BJ (cell line): ENCODE data around the gene ZNF789. TPM values are rescaled to one million over a fixed set of nuclear protein-coding genes. Genes with fewer than 3 reads are reported as not detected.

ENCODE experiments used
- CTCF ChIA-PET: fragments of 350-600 bp; formaldehyde crosslinking; extraction: SDS; loops from one replicate; lab custom pipeline; 2021; ENCODE audit warnings: antibody characterized with exemption, inconsistent platforms; lab: Yijun Ruan, JAX
- POLR2A ChIA-PET: fragments of 300-600 bp; sonication (Branson Sonifier 250); formaldehyde crosslinking; extraction: SDS; loops from one replicate; lab custom pipeline; 2021; ENCODE audit warnings: antibody characterized with exemption; lab: Charles Lee
- DNase-seq: peaks from one replicate; pipeline ENCODE4 v3.0.0-alpha.2; 2011; ENCODE audit warnings: low read depth
- H3K27me3 ChIP-seq: 2 replicates; pipeline ENCODE4 v1.6.0; 2011; ENCODE audit warnings: low read length; ENCODE audit not compliant: control insufficient read depth, insufficient read depth
- H3K36me3 ChIP-seq: 2 replicates; pipeline ENCODE4 v1.5.1; 2011; ENCODE audit warnings: low read length; ENCODE audit not compliant: control insufficient read depth, insufficient read depth
- H3K4me3 ChIP-seq: 2 replicates; pipeline ENCODE4 v1.5.1; 2011; ENCODE audit warnings: low read depth, mild to moderate bottlenecking, control low read depth, low read length
- polyA plus RNA-seq: library from polyadenylated mRNA; depleted of rRNA; stranded (reverse); fragments of >200 nt; gene quantifications from 2 replicates; pipeline ENCODE4 v1.2.3, GENCODE V29; 2011; rRNA removed
- TF ChIP-seq, protein P1 (sequence below): IDR thresholded peaks from 2 replicates; pipeline ENCODE4 v1.5.1; 2011; ENCODE audit warnings: low read depth, mild to moderate bottlenecking, control low read depth, inconsistent platforms, low read length, moderate library complexity; ENCODE audit not compliant: insufficient read depth

ZNF789 gene
- polyA plus RNA-seq, 1 experiment: 8.2 TPM

- DNase-seq: no peak
- H3K36me3 ChIP-seq: peaks cover 15% of the 10 kb centered on the region
- POLR2A ChIA-PET: no interaction called here
These were observed 53.2 kb downstream of the ZNF789 start for GRCh38 chr7:99525713-99526440.

DNA sequence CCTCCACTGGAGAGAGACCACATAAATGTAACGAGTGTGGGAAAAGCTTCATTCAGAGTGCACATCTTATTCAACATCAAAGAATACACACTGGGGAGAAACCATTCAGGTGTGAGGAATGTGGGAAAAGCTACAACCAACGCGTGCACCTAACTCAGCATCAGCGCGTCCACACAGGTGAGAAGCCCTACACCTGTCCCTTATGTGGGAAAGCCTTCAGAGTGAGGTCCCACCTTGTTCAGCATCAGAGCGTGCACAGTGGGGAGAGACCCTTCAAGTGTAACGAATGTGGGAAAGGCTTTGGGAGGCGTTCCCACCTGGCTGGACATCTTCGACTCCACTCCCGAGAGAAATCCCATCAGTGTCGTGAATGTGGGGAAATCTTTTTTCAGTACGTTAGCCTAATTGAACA lies 58.7 kb downstream of the ZNF789 start:
- peaks cover 18% of the 10 kb centered on the region for H3K36me3 ChIP-seq
- H3K4me3 ChIP-seq: no peak overlapping the region
- DNase-seq: no peak
- ChIA-PET POLR2A (no interaction called here), CTCF (no interaction called here)
- TF ChIP-seq, protein P1, sequence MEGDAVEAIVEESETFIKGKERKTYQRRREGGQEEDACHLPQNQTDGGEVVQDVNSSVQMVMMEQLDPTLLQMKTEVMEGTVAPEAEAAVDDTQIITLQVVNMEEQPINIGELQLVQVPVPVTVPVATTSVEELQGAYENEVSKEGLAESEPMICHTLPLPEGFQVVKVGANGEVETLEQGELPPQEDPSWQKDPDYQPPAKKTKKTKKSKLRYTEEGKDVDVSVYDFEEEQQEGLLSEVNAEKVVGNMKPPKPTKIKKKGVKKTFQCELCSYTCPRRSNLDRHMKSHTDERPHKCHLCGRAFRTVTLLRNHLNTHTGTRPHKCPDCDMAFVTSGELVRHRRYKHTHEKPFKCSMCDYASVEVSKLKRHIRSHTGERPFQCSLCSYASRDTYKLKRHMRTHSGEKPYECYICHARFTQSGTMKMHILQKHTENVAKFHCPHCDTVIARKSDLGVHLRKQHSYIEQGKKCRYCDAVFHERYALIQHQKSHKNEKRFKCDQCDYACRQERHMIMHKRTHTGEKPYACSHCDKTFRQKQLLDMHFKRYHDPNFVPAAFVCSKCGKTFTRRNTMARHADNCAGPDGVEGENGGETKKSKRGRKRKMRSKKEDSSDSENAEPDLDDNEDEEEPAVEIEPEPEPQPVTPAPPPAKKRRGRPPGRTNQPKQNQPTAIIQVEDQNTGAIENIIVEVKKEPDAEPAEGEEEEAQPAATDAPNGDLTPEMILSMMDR: no peak
- no peaks in the 10 kb centered on the region for H3K27me3 ChIP-seq

More at GRCh38 chr7:99525713-99526440, 53.2 kb downstream of the ZNF789 start:
- Histone ChIP-seq H3K27me3 (no peaks in the 10 kb centered on the region), H3K4me3 (no peak overlapping the region)
- CTCF ChIA-PET: interaction anchor here (0.7 to 1.2 kb wide), 5 partner anchors 9 to 389 kb away, joined by 3 to 6 read pairs (median 3); no protein-coding TSS in a partner anchor
- TF ChIP-seq, protein P1: peak; percentile 23; the same call in 1 of the 2 replicates

DNA sequence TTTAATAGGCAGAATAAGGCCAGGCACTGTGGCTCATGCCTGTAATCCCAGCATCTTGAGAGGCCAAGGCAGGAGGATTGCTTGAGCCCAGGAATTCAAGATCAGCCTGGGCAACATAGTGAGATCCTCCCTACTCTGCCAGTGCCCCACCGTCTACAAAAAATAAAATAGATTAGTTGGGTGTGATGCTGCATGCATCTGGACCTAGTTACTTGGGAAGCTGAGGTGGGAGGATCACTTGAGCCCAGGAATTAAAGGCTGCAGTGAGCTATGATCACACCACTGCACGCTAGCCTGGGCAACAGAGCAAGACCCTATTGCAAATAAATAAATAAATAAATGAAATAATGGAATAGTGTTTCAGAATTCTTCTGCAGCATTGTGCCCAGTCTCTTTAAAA lies 63.0 kb downstream of the ZNF789 start:
- H3K36me3 ChIP-seq: peaks cover 12% of the 10 kb centered on the region
- no peaks in the 10 kb centered on the region for H3K27me3 ChIP-seq
- TF ChIP-seq, protein P1: no peak
- H3K4me3 ChIP-seq: no peak overlapping the region
- CTCF ChIA-PET: interaction anchor here (1.2 kb wide), 1 partner anchor 10 kb away, joined by 3 read pairs; no protein-coding TSS in a partner anchor
- POLR2A ChIA-PET: no interaction called here
- no peak for DNase-seq

Other genes starting within 250 kb of the ZNF789 start
- gene MYH16, start 200.1 kb upstream of the ZNF789 start, polyA plus RNA-seq: not detected in 2 replicates
- gene ARPC1A, start 147.0 kb upstream of the ZNF789 start, polyA plus RNA-seq: 206 and 243 TPM in 2 replicates
- gene ARPC1B, start 98.2 kb upstream of the ZNF789 start, polyA plus RNA-seq: 209 and 642 TPM in 2 replicates
- 45.5 and 62.0 TPM in 2 replicates for gene PDAP1, start 64.3 kb upstream of the ZNF789 start, polyA plus RNA-seq
- gene BUD31, start 63.9 kb upstream of the ZNF789 start, polyA plus RNA-seq: 85.2 and 92.9 TPM in 2 replicates
- gene PTCD1, start 34.1 kb upstream of the ZNF789 start, polyA plus RNA-seq: 1.7 and 3.5 TPM in 2 replicates
- 33.6 and 40.1 TPM in 2 replicates for gene CPSF4, start 33.9 kb upstream of the ZNF789 start, polyA plus RNA-seq
- 381 and 619 TPM in 2 replicates for gene ATP5MF, start 6.7 kb upstream of the ZNF789 start, polyA plus RNA-seq
- 12.3 and 12.5 TPM in 2 replicates for gene ZNF394, start 27.4 kb downstream of the ZNF789 start, polyA plus RNA-seq
- gene ZKSCAN5, start 31.8 kb downstream of the ZNF789 start, polyA plus RNA-seq: 9.7 and 10.3 TPM in 2 replicates
- 3.8 and 5.9 TPM in 2 replicates for gene FAM200A, start 79.2 kb downstream of the ZNF789 start, polyA plus RNA-seq
- 47.2 and 56.4 TPM in 2 replicates for gene ZNF655, start 85.8 kb downstream of the ZNF789 start, polyA plus RNA-seq
- gene TMEM225B, start 125.4 kb downstream of the ZNF789 start, polyA plus RNA-seq: 1.2 and 1.3 TPM in 2 replicates
- gene ZSCAN25, start 144.1 kb downstream of the ZNF789 start, polyA plus RNA-seq: 7.7 and 9.3 TPM in 2 replicates
- gene CYP3A5, start 207.1 kb downstream of the ZNF789 start, polyA plus RNA-seq: not detected in 2 replicates